ENCODE data around the gene E2F1.

GRCh38 chr20:33733654-33734576 lies 47.7 kb upstream of the E2F1 start:
- TF ChIP-seq CTCF (IDR thresholded peaks at IDR 0.05): no peak
- no peak for TF ChIP-seq POLR2AphosphoS5 (IDR thresholded peaks at IDR 0.05)
- no peak for TF ChIP-seq POLR2A (IDR thresholded peaks at IDR 0.05)
